ENCODE measurements around the gene ZEB2. TPM values are rescaled to one million over a fixed set of nuclear protein-coding genes. Genes with fewer than 3 reads are reported as not detected.
A peak's percentile ranks its signal among the peaks of the same experiment; 100 is the strongest.

The ZEB2 gene
- total RNA-seq, 1 donor from 2014 or later = 106 TPM

- Histone ChIP-seq H3K4me1 (peaks cover 98% of the 10 kb centered on the region), H2AFZ (replicated peaks) (no peak overlapping the region), H3K27ac (peak overlapping the region; percentile 82), H3K4me3 (peak overlapping the region; percentile 29), H3K4me2 (peak overlapping the region; percentile 96), H3K79me2 (ENCODE audit: low read depth) (peaks cover 100% of the 10 kb centered on the region), H3K9ac (no peak overlapping the region), H3F3A (ENCODE audit: low read depth) (peaks cover 70% of the 10 kb centered on the region), H3K36me3 (no peaks in the 10 kb centered on the region), H3K27me3 (no peaks in the 10 kb centered on the region), H3K9me3 (ENCODE audit: low read depth) (no peaks in the 10 kb centered on the region), H4K20me1 (ENCODE audit: low read depth) (peaks cover 100% of the 10 kb centered on the region)
- TF ChIP-seq EZH2phosphoT487 (IDR thresholded peaks at IDR 0.05) = no peak
- no peak for TF ChIP-seq EZH2 (IDR thresholded peaks at IDR 0.05)
- Mint-ChIP-seq H3K27ac (peak overlapping the region; percentile 97), H3K4me3 (peak overlapping the region; percentile 67), H3K4me1 (peaks cover 100% of the 10 kb centered on the region), H3K9me3 (no peaks in the 10 kb centered on the region), H3K36me3 (no peaks in the 10 kb centered on the region), H3K27me3 (ENCODE audit: insufficient read depth, low read depth) (no peaks in the 10 kb centered on the region)
- peak; percentile 63 for DNase-seq (ENCODE audit: low spot score)
Observed at GRCh38 chr2:144509001-144509878, 10.7 kb downstream of the ZEB2 start.

- Mint-ChIP-seq H3K9me3 (no peaks in the 10 kb centered on the region), H3K27me3 (ENCODE audit: insufficient read depth, low read depth) (no peaks in the 10 kb centered on the region), H3K4me3 (peak overlapping the region; percentile 16), H3K27ac (peak overlapping the region; percentile 97), H3K4me1 (peaks cover 100% of the 10 kb centered on the region), H3K36me3 (no peaks in the 10 kb centered on the region)
- Histone ChIP-seq H3K79me2 (ENCODE audit: low read depth) (peaks cover 100% of the 10 kb centered on the region), H3K9ac (no peak overlapping the region), H3K36me3 (no peaks in the 10 kb centered on the region), H3F3A (ENCODE audit: low read depth) (peaks cover 70% of the 10 kb centered on the region), H3K4me2 (peak overlapping the region; percentile 96), H2AFZ (replicated peaks) (no peak overlapping the region), H3K4me1 (peaks cover 98% of the 10 kb centered on the region), H3K9me3 (ENCODE audit: low read depth) (no peaks in the 10 kb centered on the region), H4K20me1 (ENCODE audit: low read depth) (peaks cover 100% of the 10 kb centered on the region), H3K27ac (peak overlapping the region; percentile 82), H3K27me3 (no peaks in the 10 kb centered on the region), H3K4me3 (peak overlapping the region; percentile 29)
- no peak for DNase-seq (ENCODE audit: low spot score)
- no peak for TF ChIP-seq EZH2phosphoT487 (IDR thresholded peaks at IDR 0.05)
- TF ChIP-seq EZH2 (IDR thresholded peaks at IDR 0.05) = no peak
- TF ChIP-seq CTCF (IDR thresholded peaks at IDR 0.05) = no peak
Observed at GRCh38 chr2:144508172-144508851, 11.6 kb downstream of the ZEB2 start.

GRCh38 chr2:144507441-144508171 is 12.3 kb downstream of the ZEB2 start:
- Histone ChIP-seq H3K4me1 (peaks cover 98% of the 10 kb centered on the region), H4K20me1 (ENCODE audit: low read depth) (peaks cover 100% of the 10 kb centered on the region), H3K9ac (no peak overlapping the region), H3F3A (ENCODE audit: low read depth) (peaks cover 70% of the 10 kb centered on the region), H3K27me3 (no peaks in the 10 kb centered on the region), H3K79me2 (ENCODE audit: low read depth) (peaks cover 100% of the 10 kb centered on the region), H3K27ac (no peak overlapping the region), H3K36me3 (no peaks in the 10 kb centered on the region), H3K4me2 (peak overlapping the region; percentile 96), H3K9me3 (ENCODE audit: low read depth) (no peaks in the 10 kb centered on the region), H3K4me3 (no peak overlapping the region), H2AFZ (replicated peaks) (no peak overlapping the region)
- DNase-seq (ENCODE audit: low spot score) = no peak
- peak overlapping the region; percentile 97 for H3K27ac Mint-ChIP-seq
- no peaks in the 10 kb centered on the region for H3K9me3 Mint-ChIP-seq
- TF ChIP-seq EZH2phosphoT487 (IDR thresholded peaks at IDR 0.05) = no peak
- TF ChIP-seq CTCF (IDR thresholded peaks at IDR 0.05) = no peak
- TF ChIP-seq EZH2 (IDR thresholded peaks at IDR 0.05) = no peak
- H3K27me3 Mint-ChIP-seq (ENCODE audit: insufficient read depth, low read depth) = no peaks in the 10 kb centered on the region
- H3K4me3 Mint-ChIP-seq = peak overlapping the region; percentile 16
- peaks cover 100% of the 10 kb centered on the region for H3K4me1 Mint-ChIP-seq
- no peaks in the 10 kb centered on the region for H3K36me3 Mint-ChIP-seq
